Activated CD8-positive, alpha-beta memory T cell treated with anti-CD3 and anti-CD28 coated beads for 4 hours (primary cell): Measurements from ENCODE around the gene MTSS2.
"Not testable (repeated sequence)": the region's sequence is repeated elsewhere in the genome, so short reads cannot be mapped to it uniquely, and the experiment has no call there.

Experiments used
- DNase-seq, 2 donors: peaks; one replicate each; pipeline ENCODE4 v3.0.0-alpha.2; 2020; ENCODE audit warnings: low read depth in 2 of 2

MTSS2 gene

DNA sequence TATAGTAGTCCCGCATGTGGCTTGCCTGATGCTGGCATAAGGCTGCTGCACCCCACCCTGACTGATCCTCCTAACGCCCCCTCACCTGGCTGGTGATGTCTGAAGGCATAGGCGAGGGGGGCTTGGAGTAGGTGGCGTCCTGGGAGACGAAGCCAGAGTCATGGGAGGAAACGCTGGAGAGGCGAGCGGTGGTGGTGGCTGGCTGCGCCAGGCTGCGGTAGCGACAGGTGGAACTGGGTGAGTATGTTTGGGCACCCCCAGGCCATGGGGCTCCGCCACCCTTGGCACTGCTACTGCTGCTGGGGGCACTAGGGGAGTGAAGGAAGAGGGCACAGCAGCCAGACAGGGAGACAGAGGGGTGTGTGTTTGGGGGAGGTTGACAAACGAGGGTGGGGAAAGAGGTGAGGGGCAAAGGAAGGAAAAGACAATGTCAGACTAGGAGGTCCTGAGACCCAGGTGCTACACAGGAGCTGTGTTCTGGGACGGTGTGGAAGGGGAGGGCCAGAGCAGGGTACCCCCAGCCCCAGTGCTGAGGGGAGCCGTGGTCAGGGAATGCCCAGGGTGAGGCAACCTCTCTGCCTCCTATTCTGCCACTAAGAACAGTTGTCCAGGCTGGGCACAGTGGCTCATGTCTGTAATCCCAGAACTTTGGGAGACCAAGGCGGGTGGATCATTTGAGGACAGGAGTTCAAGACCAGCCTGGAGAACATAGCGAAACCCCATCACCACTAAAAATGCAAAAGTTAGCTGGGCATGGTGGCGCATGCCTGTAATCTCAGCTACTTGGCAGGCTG, 11.4 kb downstream of the MTSS2 start:
- DNase-seq = no peak

DNA sequence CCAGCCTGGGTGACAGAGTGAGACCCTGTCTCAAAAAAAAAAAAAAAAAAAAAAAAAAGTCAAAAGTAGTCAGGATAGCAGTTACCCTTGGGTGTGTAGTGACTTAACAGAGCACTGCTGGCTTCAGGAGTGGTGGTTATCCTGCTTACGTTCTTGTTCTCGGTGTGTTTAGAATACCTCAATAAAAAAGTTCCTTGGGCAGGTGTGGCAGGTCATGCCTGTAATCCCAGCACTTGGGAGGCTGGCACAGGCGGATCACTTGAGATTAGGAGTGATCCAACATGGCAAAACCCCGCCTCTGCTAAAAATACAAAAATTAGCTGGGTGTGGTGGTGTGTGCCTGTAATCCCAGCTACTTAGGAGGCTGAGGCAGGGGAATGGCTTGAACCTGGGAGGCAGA, 14.9 kb downstream of the MTSS2 start:
- not testable (repeated sequence) for DNase-seq

DNA sequence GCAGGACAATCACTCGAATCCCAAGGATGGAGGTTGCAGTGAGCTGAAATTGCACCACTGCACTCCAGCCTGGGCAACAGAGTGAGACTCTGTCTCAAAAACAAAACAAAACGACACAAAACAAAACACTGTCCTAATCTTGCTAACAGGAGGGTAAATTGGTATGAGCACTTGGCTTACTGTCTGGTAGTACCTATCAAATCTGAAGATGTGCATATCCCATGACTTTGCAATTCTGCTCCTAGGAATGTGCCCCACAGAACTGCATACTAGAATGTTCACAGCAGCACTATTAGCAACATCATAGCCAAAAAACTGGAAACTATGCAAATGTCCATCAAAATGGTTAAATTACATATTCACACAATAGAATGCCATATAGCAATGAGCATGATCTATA, 15.7 kb downstream of the MTSS2 start:
- DNase-seq = no peak

DNA sequence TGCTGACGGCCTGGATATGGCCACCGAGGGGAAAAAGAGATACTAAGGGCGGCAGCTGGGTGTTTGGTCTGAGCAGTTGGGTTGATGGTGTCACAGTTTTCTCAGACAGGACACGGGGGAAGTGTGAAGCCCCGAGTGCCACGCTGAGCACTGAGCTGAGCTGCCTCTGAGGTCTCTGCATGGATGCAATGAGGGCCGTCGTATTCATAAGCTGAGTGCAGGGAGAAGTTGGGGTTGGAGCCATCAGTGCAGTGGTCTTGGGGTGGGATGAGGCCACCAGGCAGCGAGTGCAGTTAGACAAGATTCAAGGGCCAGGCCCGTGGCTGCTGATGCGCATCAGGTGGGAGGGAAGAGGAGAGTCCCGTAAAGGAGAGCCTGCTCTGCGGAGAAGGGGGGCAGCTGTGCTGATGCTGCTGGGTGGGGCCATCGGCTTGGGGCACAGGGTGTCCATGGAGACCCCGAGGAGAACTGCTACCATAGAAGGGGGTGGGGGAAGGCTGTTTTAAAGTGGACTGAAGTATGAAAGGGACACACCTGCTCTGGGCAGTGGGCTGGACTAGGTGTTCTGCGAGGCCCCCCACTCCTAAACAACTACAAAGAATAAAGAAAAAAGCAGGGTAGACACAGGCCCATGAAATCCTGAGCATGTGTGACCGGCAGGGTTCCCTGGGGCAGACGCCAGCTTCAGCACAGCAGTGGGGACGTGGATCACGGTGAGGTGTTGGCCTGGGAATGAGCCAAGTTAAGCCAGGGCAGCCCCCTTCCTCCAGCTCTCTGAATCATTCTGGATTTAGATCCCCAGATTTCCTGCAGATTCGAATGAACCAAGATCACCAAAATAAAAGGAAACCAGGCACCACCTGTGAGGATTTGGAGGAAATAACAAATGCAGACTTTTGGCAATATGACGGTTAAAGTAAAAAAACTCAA, 19.8 kb downstream of the MTSS2 start:
- DNase-seq = no peak

DNA sequence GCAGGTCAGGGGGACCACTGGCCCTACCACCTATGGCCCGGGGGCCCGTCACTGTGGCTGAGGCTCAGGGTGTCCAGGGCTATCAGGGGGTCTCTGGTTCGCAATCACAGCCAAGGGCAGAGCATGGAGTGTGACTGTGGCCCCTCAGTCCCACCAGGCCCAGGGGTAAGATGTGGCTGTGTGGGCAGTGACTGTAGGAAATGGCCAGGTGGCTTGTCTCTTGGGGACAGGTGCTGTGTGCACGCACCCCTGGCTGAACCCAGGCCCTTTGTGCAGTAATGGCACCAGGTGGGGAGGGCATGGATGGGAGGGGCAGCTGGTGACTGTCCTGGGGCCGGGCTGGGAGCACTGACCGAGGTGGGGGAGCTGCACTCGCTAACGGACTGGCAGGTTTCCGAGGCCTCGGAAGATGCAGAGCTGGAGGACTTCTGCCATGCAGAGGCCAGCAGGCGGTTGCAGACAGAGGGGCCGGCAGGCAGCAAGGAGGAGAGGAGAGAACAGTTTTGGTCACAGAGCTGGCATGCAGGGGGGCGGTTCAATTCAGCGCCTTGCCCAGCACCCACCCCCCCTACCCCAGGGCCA, 20.6 kb downstream of the MTSS2 start:
- DNase-seq = no peak

DNA sequence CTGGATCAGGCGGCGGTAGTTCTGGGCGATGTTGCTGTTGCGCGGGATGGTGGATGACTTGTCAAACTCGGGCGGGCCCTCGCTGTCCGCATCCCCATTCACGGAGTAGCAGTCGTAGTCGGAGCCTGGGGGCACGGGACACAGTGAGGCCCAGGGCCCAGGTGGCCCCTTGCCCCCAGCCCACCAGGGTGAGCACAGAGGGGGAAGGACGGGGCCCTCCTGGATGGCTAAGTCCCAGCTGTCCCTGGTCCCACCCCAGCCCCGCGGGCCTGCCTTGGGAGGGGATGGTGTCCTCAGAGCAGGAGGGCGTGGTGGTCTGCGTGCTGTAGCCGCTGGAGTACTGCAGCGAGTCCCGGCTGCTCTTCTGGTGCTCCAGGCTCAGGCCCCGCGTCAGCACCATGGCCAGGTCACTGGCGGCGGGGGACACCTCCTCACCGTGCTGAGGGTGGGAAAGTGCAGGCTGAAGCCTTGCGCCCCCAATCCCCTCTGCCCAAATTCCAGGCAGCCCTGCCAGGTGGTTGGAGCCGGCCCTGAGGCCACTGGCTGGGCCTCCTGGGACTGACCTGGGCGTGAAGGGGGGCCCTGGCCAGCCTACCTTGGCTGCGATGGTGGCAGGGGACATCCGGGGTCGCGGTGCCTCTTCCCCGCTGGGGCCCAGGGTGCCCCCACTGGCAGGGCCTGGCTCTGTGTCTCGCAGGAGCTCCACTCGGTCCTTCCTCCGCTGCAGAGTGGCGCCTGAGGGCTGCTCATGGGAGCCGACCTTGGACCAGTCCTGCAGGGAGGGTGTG, 21.3 kb downstream of the MTSS2 start:
- DNase-seq = no peak

DNA sequence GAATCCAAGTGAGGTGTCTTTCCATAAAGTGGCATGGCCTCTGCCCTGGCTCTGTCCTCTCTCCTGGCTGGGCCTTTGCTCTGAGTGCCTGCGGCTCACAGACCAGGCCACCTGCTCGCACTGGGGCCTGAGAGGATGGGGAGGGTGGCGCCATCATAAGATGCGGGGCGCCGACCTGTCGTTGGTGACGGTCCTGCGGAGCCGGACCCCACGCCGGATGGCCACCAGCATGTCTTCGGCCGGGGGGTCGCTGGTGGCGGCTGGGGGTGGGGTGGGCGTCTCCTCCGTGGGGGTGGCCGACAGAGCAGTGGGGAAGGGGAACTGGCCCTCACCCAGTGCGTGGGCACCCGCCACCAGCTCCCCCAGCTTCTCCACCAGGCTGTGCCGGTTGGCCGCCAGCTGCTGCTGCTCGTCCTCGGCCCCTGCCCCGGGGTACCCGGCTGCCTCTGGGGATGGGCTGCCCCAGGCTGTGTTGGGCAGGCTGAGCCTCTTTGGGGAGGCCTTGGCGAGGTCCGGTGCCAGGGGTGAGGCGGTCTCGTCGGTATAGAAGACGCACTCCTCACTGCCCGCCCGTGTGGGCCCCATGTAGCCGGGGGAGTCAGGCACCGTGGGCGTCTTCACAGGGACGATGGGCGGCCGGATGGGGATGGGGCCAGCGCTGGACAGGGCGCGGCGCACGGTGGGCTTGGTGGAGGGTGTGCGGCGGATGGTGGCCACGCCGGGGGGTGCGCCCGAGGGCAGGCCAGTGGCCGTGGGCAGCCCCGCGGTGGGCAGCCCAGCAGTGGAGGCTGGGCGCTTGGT, 22.1 kb downstream of the MTSS2 start:
- DNase-seq = no peak

DNA sequence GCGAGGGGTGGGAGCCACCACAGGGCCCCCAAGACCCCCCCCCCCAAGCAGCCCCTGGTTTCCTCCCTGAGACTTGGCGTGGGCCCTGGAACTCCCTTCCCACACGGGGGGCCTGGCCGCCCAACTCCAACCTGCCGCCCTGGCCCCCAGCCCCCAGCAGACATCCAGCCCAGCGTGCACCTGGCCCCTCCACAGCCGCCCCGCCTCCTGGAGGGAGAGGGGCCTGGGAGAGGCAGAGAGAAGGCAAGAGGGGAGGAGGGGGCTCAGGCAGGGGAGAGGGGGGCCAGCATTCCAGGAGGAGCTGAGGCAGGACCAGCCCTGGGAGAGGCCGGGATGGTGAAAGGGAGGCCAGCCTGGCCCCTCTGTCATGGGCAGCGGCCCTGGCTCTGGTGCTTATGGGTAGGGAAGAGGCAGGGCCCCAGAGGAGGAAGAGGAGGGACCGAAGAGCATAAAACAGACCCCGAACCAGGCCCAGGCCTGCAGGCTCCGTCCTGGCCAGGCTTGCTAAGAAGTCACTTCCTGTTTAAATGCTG, 22.8 kb downstream of the MTSS2 start:
- no peak for DNase-seq

DNA sequence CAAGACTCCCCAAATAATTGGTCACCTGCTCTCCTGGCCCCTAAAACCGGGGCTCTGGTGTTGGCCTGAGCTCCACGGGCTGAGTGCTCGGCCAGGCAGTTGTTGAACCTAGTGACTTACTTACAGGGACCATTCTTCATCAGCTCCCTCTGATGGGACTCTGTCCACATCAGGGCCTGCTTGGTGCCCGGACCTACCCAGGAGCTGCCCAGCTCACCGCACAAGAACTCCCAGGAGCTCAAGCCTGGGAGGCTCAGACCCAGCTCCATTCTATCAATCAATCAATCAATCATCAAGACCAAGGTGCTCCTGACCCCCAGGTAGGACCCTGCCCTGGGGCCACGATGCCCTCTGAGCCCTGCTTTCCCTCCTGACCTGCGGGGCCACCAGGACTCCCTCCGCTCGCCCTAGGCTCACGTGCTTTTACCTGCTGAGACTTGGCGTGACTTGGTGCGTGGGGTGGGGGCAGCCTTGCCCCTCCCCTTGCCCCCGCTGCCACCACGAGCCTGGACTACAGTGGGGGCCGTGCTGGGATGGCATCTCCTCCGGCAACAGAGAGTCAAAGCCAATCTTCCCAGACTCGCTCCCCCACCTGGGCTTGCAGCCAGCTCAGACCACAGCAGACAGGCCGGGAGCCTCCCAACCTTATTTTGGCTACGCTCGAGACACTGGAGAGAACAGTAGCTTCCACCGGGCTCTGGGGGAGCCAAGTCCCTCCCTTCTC, 23.8 kb downstream of the MTSS2 start:
- DNase-seq = no peak

DNA sequence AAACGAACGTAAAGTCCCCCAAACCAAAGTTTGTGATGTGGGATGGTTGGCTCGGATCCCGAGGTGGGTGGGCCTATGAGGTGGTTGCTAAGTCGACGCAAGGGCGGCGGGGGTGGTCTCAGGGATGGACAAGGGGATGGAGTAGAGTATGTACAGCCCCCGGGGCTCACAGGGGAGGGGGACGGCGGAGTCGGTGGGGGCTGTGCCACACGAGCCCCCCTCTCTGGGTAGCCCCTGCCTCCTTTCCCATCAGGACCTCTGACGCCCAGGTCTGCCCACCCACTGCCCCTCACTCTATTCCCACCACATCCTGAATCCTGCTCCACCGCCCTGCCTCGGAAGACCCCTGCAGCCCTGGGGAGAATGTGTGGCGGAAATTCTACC, 24.3 kb downstream of the MTSS2 start:
- no peak for DNase-seq

DNA sequence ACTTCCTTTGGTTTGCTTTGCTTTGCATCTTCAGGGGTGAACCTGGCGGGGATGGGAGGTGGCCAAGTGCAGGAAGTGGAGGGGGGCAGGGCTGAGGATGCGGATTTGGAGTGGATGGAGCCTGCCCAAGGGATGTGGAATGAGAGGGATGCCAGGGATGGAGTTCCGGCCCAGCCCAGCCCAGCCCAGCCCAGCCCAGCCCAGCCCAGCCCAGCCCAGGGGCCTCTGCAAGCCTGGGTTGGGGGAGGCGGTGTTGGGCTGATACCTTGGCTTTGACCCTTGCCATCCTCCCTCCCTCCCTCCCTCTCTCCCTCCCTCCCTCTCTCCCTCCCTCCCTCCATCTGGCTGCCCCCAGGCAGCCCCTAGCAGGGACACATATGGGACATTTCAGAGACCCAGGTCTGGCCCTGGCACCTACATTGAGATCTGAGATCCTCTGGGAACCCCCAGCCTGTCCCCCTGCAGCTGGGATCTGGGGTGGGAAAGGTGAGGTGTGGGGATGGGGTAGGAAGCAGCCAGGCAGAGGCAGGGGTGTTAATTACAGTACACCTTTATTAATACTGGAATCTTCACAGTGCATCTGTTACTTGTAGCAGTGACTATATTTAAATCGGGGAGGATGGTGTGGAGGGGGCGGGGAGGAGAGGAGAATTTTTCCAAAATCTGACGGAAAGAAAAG, 25.0 kb downstream of the MTSS2 start:
- DNase-seq = no peak

DNA sequence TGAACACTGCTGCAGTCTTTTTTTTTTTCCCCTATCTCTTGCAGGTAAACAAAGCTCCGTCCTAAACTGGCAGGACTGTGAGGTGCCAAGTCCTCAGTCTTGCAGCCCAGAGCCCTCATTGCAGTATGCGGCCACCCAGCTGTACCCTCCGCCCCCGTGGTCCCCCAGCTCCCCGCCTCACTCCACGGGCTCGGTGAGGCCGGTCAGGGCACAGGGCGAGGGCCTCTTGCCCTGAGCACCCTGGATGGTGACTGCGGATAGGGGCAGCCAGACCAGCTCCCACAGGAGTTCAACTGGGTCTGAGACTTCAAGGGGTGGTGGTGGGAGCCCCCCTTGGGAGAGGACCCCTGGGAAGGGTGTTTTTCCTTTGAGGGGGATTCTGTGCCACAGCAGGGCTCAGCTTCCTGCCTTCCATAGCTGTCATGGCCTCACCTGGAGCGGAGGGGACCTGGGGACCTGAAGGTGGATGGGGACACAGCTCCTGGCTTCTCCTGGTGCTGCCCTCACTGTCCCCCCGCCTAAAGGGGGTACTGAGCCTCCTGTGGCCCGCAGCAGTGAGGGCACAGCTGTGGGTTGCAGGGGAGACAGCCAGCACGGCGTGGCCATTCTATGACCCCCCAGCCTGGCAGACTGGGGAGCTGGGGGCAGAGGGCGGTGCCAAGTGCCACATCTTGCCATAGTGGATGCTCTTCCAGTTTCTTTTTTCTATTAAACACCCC, 25.7 kb downstream of the MTSS2 start:
- no peak for DNase-seq

DNA sequence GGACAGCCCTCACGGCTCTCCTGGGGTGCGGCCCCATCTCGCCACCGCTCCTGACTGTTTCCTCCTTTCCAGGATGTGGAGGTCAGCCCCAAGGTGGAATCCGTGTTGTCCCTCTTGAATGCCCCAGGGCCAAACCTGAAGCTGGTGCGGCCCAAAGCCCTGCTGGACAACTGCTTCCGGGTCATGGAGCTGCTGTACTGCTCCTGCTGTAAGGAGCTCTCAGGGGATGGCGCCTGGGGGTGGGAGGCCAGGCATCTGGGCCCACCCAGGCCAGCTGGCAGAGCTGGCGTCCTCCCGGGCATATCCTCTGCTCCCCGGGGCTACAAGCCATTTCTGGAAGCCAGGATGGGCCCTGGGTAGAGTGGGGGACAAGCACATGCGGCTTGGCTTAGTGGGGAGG, 26.3 kb downstream of the MTSS2 start:
- DNase-seq = no peak

DNA sequence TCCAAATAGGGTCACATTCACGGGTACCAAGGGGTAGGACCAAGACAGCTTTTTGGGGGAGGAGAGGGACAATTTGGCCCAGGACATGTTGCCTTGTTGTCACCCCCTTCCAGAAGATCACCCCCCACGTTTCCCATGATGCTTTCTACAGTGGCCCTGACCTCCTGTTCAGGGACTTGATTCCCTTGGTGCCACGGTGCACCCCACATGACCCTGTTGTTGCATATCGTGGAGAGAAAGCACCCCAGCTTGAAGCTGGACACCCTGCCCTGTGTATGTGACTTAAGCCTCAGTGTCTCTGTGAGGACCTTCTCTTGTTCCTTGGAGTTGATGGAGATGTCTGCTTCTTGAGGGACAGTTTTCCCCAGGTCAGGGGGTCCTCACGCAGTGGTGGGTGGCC, 26.9 kb downstream of the MTSS2 start:
- DNase-seq = no peak

DNA sequence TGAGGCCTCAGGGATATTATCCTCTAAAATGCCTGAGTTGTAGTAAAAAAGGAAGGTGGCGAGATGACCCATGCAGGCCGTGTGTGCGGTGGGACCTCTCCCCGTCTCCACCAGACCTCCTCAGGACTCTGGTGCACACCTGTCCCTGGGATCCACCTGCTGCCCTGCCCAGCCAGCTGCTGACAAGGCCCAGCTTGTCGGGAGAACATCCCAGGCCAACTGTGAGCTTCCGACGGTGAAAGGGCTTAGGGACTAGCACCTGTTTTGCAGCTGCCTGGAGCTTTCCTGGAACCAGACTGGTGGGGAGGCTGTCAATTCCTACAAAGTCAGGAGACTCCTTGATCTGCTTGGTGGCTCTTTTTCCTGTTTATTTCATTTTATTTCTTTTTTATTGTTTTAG, 27.9 kb downstream of the MTSS2 start:
- DNase-seq = no peak

DNA sequence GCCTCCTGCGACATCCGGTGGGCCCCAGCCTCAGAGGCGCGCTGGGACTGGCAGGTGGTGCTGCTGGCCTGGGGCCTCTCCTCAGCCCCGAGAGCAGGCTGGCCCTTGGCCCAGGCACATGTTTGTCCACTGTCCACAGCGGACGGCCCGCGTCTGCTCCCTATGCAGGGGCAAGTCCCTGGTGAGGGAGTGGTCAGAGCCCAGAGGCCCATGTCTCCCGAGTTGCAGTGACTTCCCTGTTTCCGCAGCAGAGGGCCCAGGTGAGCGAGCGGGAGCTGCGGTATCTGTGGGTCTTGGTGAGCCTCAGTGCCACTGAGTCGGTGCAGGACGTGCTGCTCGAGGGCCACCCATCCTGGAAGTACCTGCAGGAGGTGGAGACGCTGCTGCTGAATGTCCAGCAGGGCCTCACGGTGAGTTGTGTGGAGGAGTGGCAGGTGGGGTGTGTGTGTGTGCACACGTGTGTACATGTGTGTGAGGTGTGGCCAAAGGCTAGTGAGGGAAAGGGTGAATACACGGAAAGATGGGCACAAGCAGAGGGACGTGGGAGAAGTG, 29.1 kb downstream of the MTSS2 start:
- DNase-seq = no peak

DNA sequence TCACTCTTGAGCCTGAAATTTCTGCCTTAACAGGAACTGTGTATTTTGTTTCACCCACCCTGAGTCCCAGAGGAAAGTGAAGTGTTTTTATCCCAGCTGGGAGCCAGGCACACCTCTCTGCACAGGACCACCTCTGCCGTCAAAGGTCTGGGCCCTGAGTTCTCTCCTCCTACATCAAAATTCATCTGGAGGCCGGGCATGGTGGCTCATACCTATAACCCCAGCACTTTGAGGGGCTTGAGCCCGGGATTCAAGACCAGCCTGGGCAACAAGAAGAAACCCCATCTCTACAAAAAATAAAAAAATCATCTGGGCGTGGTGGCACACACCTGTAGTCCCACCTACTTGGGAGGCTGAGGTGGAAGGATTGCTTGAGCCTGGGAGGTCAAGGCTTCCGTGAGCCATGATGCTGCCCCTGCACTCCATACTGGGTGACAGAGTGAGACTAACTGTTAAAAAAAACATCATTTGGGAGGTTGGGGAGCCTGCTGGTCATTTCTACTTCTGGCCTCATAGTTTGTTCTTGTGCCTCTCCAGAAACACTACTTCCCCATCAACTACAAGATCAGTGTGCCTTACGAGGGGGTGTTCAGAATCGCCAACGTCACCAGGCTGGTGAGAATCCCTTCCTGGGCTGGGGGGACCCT, 29.7 kb downstream of the MTSS2 start:
- no peak for DNase-seq
